Adrenal gland (tissue), 5 donors: ENCODE results near the gene TEDC1.

Source experiments
- CTCF ChIP-seq, 6 experiments: fragments of 450-650 bp in 4 of 6; fragments of 200-600 bp in 2 of 6; sonication (generic) in 1 of 6; IDR thresholded peaks; 1 replicate in 5 of 6; 2 replicates in 1 of 6; pipeline versions ENCODE4 v1.5.1 to v1.8.0; 2016 to 2021; ENCODE audit warnings: antibody characterized with exemption in 6 of 6, mild to moderate bottlenecking in 2 of 6, moderate library complexity in 1 of 6
- POLR2A ChIP-seq, 2 donors: fragments of 450-650 bp; IDR thresholded peaks; one replicate each; pipeline ENCODE4 v1.6.1; 2017; ENCODE audit warnings: antibody characterized with exemption in 2 of 2, mild to moderate bottlenecking in 2 of 2, moderate library complexity in 1 of 2
- donor health status: DM: no; HTN: no; CAD: no.

DNA sequence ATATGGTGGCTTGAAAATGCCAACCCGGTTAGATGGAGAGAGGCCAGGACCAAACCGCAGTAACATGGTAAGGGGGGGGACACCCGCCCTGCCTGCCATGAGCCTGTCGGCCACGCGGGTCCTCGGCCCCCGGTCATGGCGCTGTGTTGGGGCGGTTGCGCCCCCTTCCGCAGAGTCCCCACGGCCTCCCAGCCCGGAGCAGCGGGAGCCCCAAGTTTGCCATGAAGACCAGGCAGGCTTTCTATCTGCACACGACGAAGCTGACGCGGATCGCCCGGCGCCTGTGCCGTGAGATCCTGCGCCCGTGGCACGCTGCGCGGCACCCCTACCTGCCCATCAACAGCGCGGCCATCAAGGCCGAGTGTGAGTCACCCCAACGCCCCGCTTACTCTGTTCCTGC is 26.5 kb upstream of the TEDC1 start:
- TF ChIP-seq CTCF (IDR thresholded peaks at IDR 0.05) (no peak), POLR2A (IDR thresholded peaks at IDR 0.05) (no peak)
